GM12878 (cell line): ENCODE measurements around the gene VEGFA. TPM values are rescaled to one million over a fixed set of nuclear protein-coding genes. Genes with fewer than 3 reads are reported as not detected.

Source experiments
- ATAC-seq: fragments of 200-7000 bp; cut with Tn5 transposase; 3 replicates; pipeline ENCODE4 v1.9.1; 2020; ENCODE audit warnings: mild to moderate bottlenecking, moderate library complexity
- BruUV-seq: library from RNA; stranded (reverse); fragments of 400-500 nt; replicated peaks from 2 replicates; lab custom pipeline; 2021; lab: Mats Ljungman, UMichigan
- CTCF ChIA-PET: fragments of 300-600 bp; sonication (Branson Sonifier 250); formaldehyde crosslinking; extraction: SDS; loops from one replicate; lab custom pipeline; 2021; ENCODE audit warnings: inconsistent platforms; lab: Yijun Ruan, JAX
- POLR2A ChIA-PET: fragments of 350-600 bp; formaldehyde crosslinking; extraction: SDS; loops from one replicate; lab custom pipeline; 2021; ENCODE audit warnings: inconsistent platforms; lab: Charles Lee
- RAD21 ChIA-PET: fragments of 300-600 bp; sonication (Branson Sonifier 250); formaldehyde crosslinking; loops from one replicate; lab custom pipeline; 2023; ENCODE audit warnings: antibody characterized with exemption; ENCODE audit not compliant: unreplicated experiment; lab: Charles Lee
- SMC1A ChIA-PET: fragments of 300-600 bp; sonication (Branson Sonifier 250); formaldehyde crosslinking; loops from one replicate; lab custom pipeline; 2023; ENCODE audit not compliant: unreplicated experiment, uncharacterized antibody; lab: Charles Lee
- DNase-seq: peaks from one replicate; pipeline ENCODE4 v3.0.0-alpha.2; 2011; ENCODE audit warnings: low read depth, low spot score
- FAIRE-seq: peaks from 3 replicates; lab custom pipeline; 2011; peaks lifted over from hg19 to GRCh38; lab: Jason Lieb, UNC
- H2AFZ ChIP-seq: 2 replicates; pipeline ENCODE4 v1.6.0; 2011; ENCODE audit warnings: low read depth, low read length, control low read depth; ENCODE audit not compliant: control insufficient read depth
- H3K27ac ChIP-seq: 2 replicates; pipeline ENCODE4 v1.5.1; 2011; ENCODE audit warnings: control low read depth; ENCODE audit not compliant: control insufficient read depth, insufficient read depth
- H3K27me3 ChIP-seq, 2 experiments: replicated peaks in 1 of 2; 2 replicates each; pipeline versions ENCODE4 v1.6.0 to v1.6.1; 2011; ENCODE audit warnings: low read length in 1 of 2; ENCODE audit not compliant: control insufficient read depth in 2 of 2, insufficient read depth in 2 of 2
- H3K36me3 ChIP-seq, 2 experiments: 2 replicates each; pipeline ENCODE4 v1.5.1; 2011; ENCODE audit warnings: low read length in 1 of 2; ENCODE audit not compliant: control insufficient read depth in 2 of 2, insufficient read depth in 2 of 2
- H3K4me1 ChIP-seq: 2 replicates; pipeline ENCODE4 v1.6.1; 2011; ENCODE audit warnings: mild to moderate bottlenecking, low read length, moderate library complexity, mixed read lengths; ENCODE audit not compliant: control insufficient read depth, insufficient read depth
- H3K4me2 ChIP-seq: 2 replicates; pipeline ENCODE4 v1.6.0; 2011; ENCODE audit warnings: control low read depth; ENCODE audit not compliant: control insufficient read depth, insufficient read depth
- H3K4me3 ChIP-seq: fragments of 200-600 bp; sonication (generic); 2 replicates; pipeline ENCODE4 v1.5.1; 2016
- H3K79me2 ChIP-seq: 2 replicates; pipeline ENCODE4 v1.6.0; 2011; ENCODE audit warnings: low read length; ENCODE audit not compliant: control insufficient read depth, insufficient read depth
- H3K9ac ChIP-seq: 2 replicates; pipeline ENCODE4 v1.8.0; 2011; ENCODE audit warnings: low read length, control low read depth, mixed read lengths; ENCODE audit not compliant: control insufficient read depth, insufficient read depth
- H3K9me3 ChIP-seq: replicated peaks from 3 replicates; pipeline ENCODE4 v1.5.1; 2011; ENCODE audit warnings: mild to moderate bottlenecking, low read length; ENCODE audit not compliant: control insufficient read depth, insufficient read depth
- H4K20me1 ChIP-seq: 2 replicates; pipeline ENCODE4 v1.6.0; 2011; ENCODE audit not compliant: control insufficient read depth, insufficient read depth
- BACH1 ChIP-seq: fragments of 450-650 bp; IDR thresholded peaks from 2 replicates; pipeline ENCODE4 v1.6.1; 2017; ENCODE audit warnings: mild to moderate bottlenecking, borderline replicate concordance
- CBFB ChIP-seq: IDR thresholded peaks from 2 replicates; pipeline ENCODE4 v1.6.1; 2016; ENCODE audit warnings: antibody characterized with exemption, low read depth
- CTCF ChIP-seq, 3 experiments: IDR thresholded peaks in 2 of 3; conservative IDR thresholded peaks in 1 of 3; 2 replicates each; pipeline ENCODE4 v1.5.1; 2011; ENCODE audit warnings: low read depth in 3 of 3, low read length in 3 of 3, mild to moderate bottlenecking in 3 of 3, control low read depth in 2 of 3, moderate library complexity in 2 of 3, inconsistent platforms in 1 of 3, mixed read lengths in 1 of 3; ENCODE audit not compliant: control insufficient read depth in 2 of 3, insufficient read depth in 1 of 3; ENCODE audit errors: extremely low read depth in 1 of 3
- CUX1 ChIP-seq: IDR thresholded peaks from 2 replicates; pipeline ENCODE4 v1.6.1; 2012; ENCODE audit warnings: improper control_type of control experiment, low read depth, low read length; ENCODE audit not compliant: insufficient replicate concordance
- E2F8 ChIP-seq: fragments of 450-650 bp; IDR thresholded peaks from 2 replicates; pipeline ENCODE4 v1.6.1; 2018; ENCODE audit warnings: mild to moderate bottlenecking, low read depth, moderate library complexity; ENCODE audit not compliant: partially characterized antibody
- IRF5 ChIP-seq: fragments of 450-650 bp; IDR thresholded peaks from 2 replicates; pipeline ENCODE4 v1.6.1; 2017; ENCODE audit warnings: borderline replicate concordance
- MLLT1 ChIP-seq: fragments of 450-650 bp; IDR thresholded peaks from 2 replicates; pipeline ENCODE4 v1.6.1; 2016; ENCODE audit warnings: mild to moderate bottlenecking
- NFYA ChIP-seq: IDR thresholded peaks from 2 replicates; pipeline ENCODE4 v1.6.1; 2011; ENCODE audit warnings: low read depth, mild to moderate bottlenecking, low read length, improper control_type of control experiment, borderline replicate concordance
- WGBS: methylation state at CpG from one replicate; pipeline ENCODE4 v1.1.6; 2016; ENCODE audit warnings: low lambda C conversion rate; ENCODE audit not compliant: insufficient replicate concordance, insufficient coverage; ENCODE audit errors: missing lambda C conversion rate; 5-methylcytosine and 5-hydroxymethylcytosine counted together
- in situ Hi-C: fragments of 300-500 bp; cut with MboI; formaldehyde crosslinking; loops from 9 replicates; pipeline ENCODE4 v1.14.3; 2018; ENCODE audit warnings: mixed read lengths
- intact Hi-C: fragments of 100-400 bp; cut with micrococcal nuclease; formaldehyde crosslinking; loops from one replicate; pipeline ENCODE4 v1.14.2; 2022; ENCODE audit not compliant: unreplicated experiment
- polyA plus RNA-seq, 11 experiments: library from polyadenylated mRNA; depleted of rRNA in 4 of 11; unstranded in 6 of 11; stranded (reverse) in 5 of 11; fragments of >200 nt; fragmentation: Nextera tagmentation in 4 of 11; fragmentation: Illumina TruSeq in 1 of 11; extraction: Ambion mirVana in 4 of 11; extraction: Trizol in 1 of 11; gene quantifications; 1 replicate in 1 of 11; 2 replicates in 10 of 11; pipeline versions ENCODE4 v1.2.1 to v1.2.3, GENCODE V29; 2011 to 2016; ENCODE audit warnings: inconsistent platforms in 2 of 11, missing spikeins in 2 of 11, low read depth in 1 of 11
- total RNA-seq, 4 experiments: library from RNA; depleted of rRNA in 3 of 4; stranded (reverse); fragments of >200 nt in 3 of 4; fragmentation: Illumina TruSeq in 1 of 4; extraction: Trizol in 1 of 4; gene quantifications; 2 replicates each; pipeline versions ENCODE4 v1.2.1 to v1.2.3, GENCODE V29; 2013 to 2021

The VEGFA gene
- total and polyA plus RNA-seq, 10 of the 15 experiments (the other 5 are each of a cell fraction or from before 2014, with no cell fraction given): 0.96 to 140 (median 16.9) TPM

GRCh38 chr6:43800746-43801494 lies 30.9 kb downstream of the VEGFA start:
- Histone ChIP-seq H3K4me1 (peaks cover 9% of the 10 kb centered on the region), H3K4me2 (no peak overlapping the region), H4K20me1 (no peaks in the 10 kb centered on the region), H3K79me2 (no peaks in the 10 kb centered on the region), H3K9ac (no peak overlapping the region), H3K4me3 (no peak overlapping the region), H3K9me3 (no peaks in the 10 kb centered on the region), H3K27me3 (no peaks in the 10 kb centered on the region), H3K36me3 (no peaks in the 10 kb centered on the region), H2AFZ (no peak overlapping the region), H3K27ac (no peak overlapping the region)
- no peak for FAIRE-seq
- ChIA-PET RAD21 (no interaction called here), CTCF (interaction anchor here (0.7 kb wide), 1 partner anchor 204 kb away, joined by 3 read pairs; no protein-coding TSS in a partner anchor), POLR2A (no interaction called here), SMC1A (interaction anchor here (1.2 kb wide), 1 partner anchor 15 kb away, joined by 3 read pairs; no protein-coding TSS in a partner anchor)
- intact Hi-C loops: no loop called here
- no peak for ATAC-seq
- DNase-seq: no peak
- BruUV-seq: no TSS peak
- in situ Hi-C loops: no loop called here
- 55% methylated on average over 10 of the region's 10 CpGs for WGBS
- no peak for TF ChIP-seq MLLT1
- TF ChIP-seq IRF5: no peak
- no peak for TF ChIP-seq CBFB
- TF ChIP-seq NFYA: no peak
- TF ChIP-seq BACH1: no peak
- TF ChIP-seq E2F8: no peak
- no peak for TF ChIP-seq CUX1
- TF ChIP-seq CTCF (IDR thresholded peaks at IDR 0.05 in 2 of 3, conservative IDR thresholded peaks at IDR 0.05 in 1 of 3; ENCODE audit: control insufficient read depth in 2 of 3, extremely low read depth in 1 of 3, insufficient read depth in 1 of 3, low read depth in 3 of 3, low read length in 3 of 3): peak in 1 of 3 experiments; percentile 15; a peak in 1 of 6 replicates
